K562 (cell line): ENCODE measurements around the gene TMEM86B. TPM values are rescaled to one million over a fixed set of nuclear protein-coding genes. Genes with fewer than 3 reads are reported as not detected.

Experiments used
- CCNT2 ChIP-seq: IDR thresholded peaks from 2 replicates; pipeline ENCODE4 v1.6.1; 2011; ENCODE audit warnings: borderline replicate concordance, low read depth, mild to moderate bottlenecking, moderate library complexity, mixed read lengths, low read length; ENCODE audit not compliant: insufficient read length; ENCODE audit errors: extremely low read depth
- CHCHD3 ChIP-seq: fragments of 250-450 bp; sonication (Bioruptor Pico); IDR thresholded peaks from 2 replicates; pipeline ENCODE4 v2.1.2; 2022; ENCODE audit warnings: mild to moderate bottlenecking
- ETV5 ChIP-seq: sonication (generic); formaldehyde crosslinking; IDR thresholded peaks from 2 replicates; pipeline ENCODE4 v1.4.0; 2020; ENCODE audit warnings: low read depth, mild to moderate bottlenecking, missing genetic modification reagents
- GMEB1 ChIP-seq: fragments of 250-450 bp; sonication (Bioruptor Pico); IDR thresholded peaks from 2 replicates; pipeline ENCODE4 v1.4.0; 2020; ENCODE audit warnings: mild to moderate bottlenecking
- JUN ChIP-seq, 2 experiments: sonication (generic) in 1 of 2; formaldehyde crosslinking in 1 of 2; IDR thresholded peaks; 2 replicates each; pipeline versions ENCODE4 v1.6.1 to v1.8.0; 2012 to 2022; ENCODE audit warnings: borderline replicate concordance in 2 of 2, mild to moderate bottlenecking in 2 of 2, improper control_type of control experiment in 1 of 2, low read depth in 1 of 2, low read length in 1 of 2, missing genetic modification reagents in 1 of 2
- MNT ChIP-seq, 2 experiments: fragments of 450-650 bp; conservative IDR thresholded peaks; 2 replicates each; pipeline ENCODE4 v1.6.1; 2017; ENCODE audit warnings: mild to moderate bottlenecking in 2 of 2, moderate library complexity in 2 of 2
- MYBL2 ChIP-seq, 2 experiments: fragments of 450-650 bp in 1 of 2; sonication (generic) in 1 of 2; formaldehyde crosslinking in 1 of 2; IDR thresholded peaks; 2 replicates each; pipeline versions ENCODE4 v1.6.1 to v1.8.1; 2017 to 2022; ENCODE audit warnings: borderline replicate concordance in 1 of 2, inconsistent platforms in 1 of 2, low read depth in 1 of 2, mild to moderate bottlenecking in 1 of 2, missing genetic modification reagents in 1 of 2, moderate library complexity in 1 of 2
- PHF8 ChIP-seq: fragments of 200-600 bp; sonication (generic); IDR thresholded peaks from 2 replicates; pipeline ENCODE4 v1.6.1; 2012; ENCODE audit warnings: mixed run types, mild to moderate bottlenecking, inconsistent platforms, low read length, moderate library complexity, borderline replicate concordance
- RFX5 ChIP-seq: IDR thresholded peaks from 2 replicates; pipeline ENCODE4 v1.6.1; 2011; ENCODE audit warnings: low read depth, mild to moderate bottlenecking, improper control_type of control experiment, low read length
- TSHZ1 ChIP-seq: fragments of 250-450 bp; sonication (Bioruptor Pico); IDR thresholded peaks from 2 replicates; pipeline ENCODE4 v1.4.0; 2020; ENCODE audit warnings: mild to moderate bottlenecking, moderate library complexity
- VEZF1 ChIP-seq: fragments of 200-800 bp; sonication (Bioruptor generic); IDR thresholded peaks from 2 replicates; pipeline ENCODE4 v1.6.1; 2017; ENCODE audit warnings: missing genetic modification characterization, missing compliant biosample characterization
- ZC3H4 ChIP-seq: sonication (generic); formaldehyde crosslinking; IDR thresholded peaks from 2 replicates; pipeline ENCODE4 v1.9.0; 2021; ENCODE audit warnings: missing genetic modification reagents, borderline replicate concordance
- ZNF280A ChIP-seq: fragments of 450-650 bp; IDR thresholded peaks from 2 replicates; pipeline ENCODE4 v1.6.1; 2018; ENCODE audit warnings: mild to moderate bottlenecking, low read depth; ENCODE audit not compliant: partially characterized antibody
- polyA plus RNA-seq, 8 experiments: library from polyadenylated mRNA; depleted of rRNA in 4 of 8; stranded (reverse) in 5 of 8; unstranded in 3 of 8; fragments of >200 nt; fragmentation: Nextera tagmentation in 2 of 8; fragmentation: Illumina TruSeq in 1 of 8; extraction: Ambion mirVana in 2 of 8; extraction: Trizol in 1 of 8; gene quantifications; 2 replicates each; pipeline versions ENCODE4 v1.2.1 to v1.2.3, GENCODE V29; 2011 to 2014; ENCODE audit warnings: inconsistent platforms in 1 of 8, missing spikeins in 1 of 8
- total RNA-seq, 7 experiments: library from RNA; depleted of rRNA in 6 of 7; stranded (reverse); fragments of >200 nt in 6 of 7; fragmentation: Illumina TruSeq in 2 of 7; extraction: Trizol in 2 of 7; gene quantifications; 2 replicates each; pipeline versions ENCODE4 v1.2.1 to v1.2.3, GENCODE V29; 2011 to 2021; ENCODE audit warnings: low replicate concordance in 1 of 7

The TMEM86B gene
- total and polyA plus RNA-seq, 9 of the 15 experiments (the other 6 are each of a cell fraction or from before 2014, with no cell fraction given), result 0.28 to 7.9 (median 2.1) TPM

GRCh38 chr19:55179606-55180484 is 48.7 kb downstream of the TMEM86B start, which contains the start of gene SYT5 (continued):
- peak; percentile 100 for TF ChIP-seq MNT (conservative IDR thresholded peaks at IDR 0.05)
- TF ChIP-seq ZC3H4 (CRISPR knock-in tag), result no peak
- no peak for TF ChIP-seq MYBL2 (IDR thresholded peaks at IDR 0.05; ENCODE audit: low read depth)
- no peak for TF ChIP-seq MYBL2 (CRISPR knock-in tag; IDR thresholded peaks at IDR 0.05; ENCODE audit: borderline replicate concordance)
- TF ChIP-seq ETV5 (CRISPR knock-in tag), result peak; percentile 58; the same call in 1 of the 2 replicates
- peak; percentile 85 for TF ChIP-seq VEZF1 (CRISPR knock-in tag)
- TF ChIP-seq CHCHD3 (CRISPR knock-in tag), result no peak
- TF ChIP-seq CCNT2, result peak; percentile 57
- TF ChIP-seq GMEB1 (CRISPR knock-in tag), result no peak
- no peak for TF ChIP-seq ZNF280A
- no peak for TF ChIP-seq RFX5
- no peak for TF ChIP-seq PHF8
- peak; percentile 12; the same call in 1 of the 2 replicates for TF ChIP-seq JUN (IDR thresholded peaks at IDR 0.05; ENCODE audit: borderline replicate concordance, low read depth, low read length)
- TF ChIP-seq JUN (CRISPR knock-in tag; IDR thresholded peaks at IDR 0.05; ENCODE audit: borderline replicate concordance), result no peak
- TF ChIP-seq TSHZ1 (CRISPR knock-in tag), result no peak
